HUES64 (cell line): ENCODE data around the gene RAD21L1.

Experiments used
- H3K27ac ChIP-seq: 2 replicates; pipeline ENCODE4 v1.7.0; 2013; ENCODE audit warnings: low read depth, low read length, inconsistent platforms
- H3K27me3 ChIP-seq: 2 replicates; pipeline ENCODE4 v1.6.1; 2013; ENCODE audit warnings: mild to moderate bottlenecking, low read length; ENCODE audit not compliant: insufficient read depth
- H3K36me3 ChIP-seq: 2 replicates; pipeline ENCODE4 v1.6.1; 2013; ENCODE audit warnings: mild to moderate bottlenecking, low read length; ENCODE audit not compliant: insufficient read depth
- H3K4me1 ChIP-seq: 2 replicates; pipeline ENCODE4 v1.6.1; 2013; ENCODE audit warnings: mild to moderate bottlenecking, low read length, moderate library complexity; ENCODE audit not compliant: insufficient read depth
- H3K4me3 ChIP-seq: 2 replicates; pipeline ENCODE4 v1.5.1; 2013; ENCODE audit warnings: mild to moderate bottlenecking, low read length, moderate library complexity
- H3K9ac ChIP-seq: 2 replicates; pipeline ENCODE4 v1.6.1; 2013; ENCODE audit warnings: mild to moderate bottlenecking, low read depth, low read length
- H3K9me3 ChIP-seq: 2 replicates; pipeline ENCODE4 v1.6.1; 2013; ENCODE audit warnings: low read depth, low read length; ENCODE audit not compliant: insufficient read depth
- WGBS: fragments of 150-250, 120-280 bp; methylation state at CpG from one replicate; pipeline ENCODE4 v1.1.7; 2013; ENCODE audit warnings: missing lambda C conversion rate; 5-methylcytosine and 5-hydroxymethylcytosine counted together

Gene RAD21L1

DNA sequence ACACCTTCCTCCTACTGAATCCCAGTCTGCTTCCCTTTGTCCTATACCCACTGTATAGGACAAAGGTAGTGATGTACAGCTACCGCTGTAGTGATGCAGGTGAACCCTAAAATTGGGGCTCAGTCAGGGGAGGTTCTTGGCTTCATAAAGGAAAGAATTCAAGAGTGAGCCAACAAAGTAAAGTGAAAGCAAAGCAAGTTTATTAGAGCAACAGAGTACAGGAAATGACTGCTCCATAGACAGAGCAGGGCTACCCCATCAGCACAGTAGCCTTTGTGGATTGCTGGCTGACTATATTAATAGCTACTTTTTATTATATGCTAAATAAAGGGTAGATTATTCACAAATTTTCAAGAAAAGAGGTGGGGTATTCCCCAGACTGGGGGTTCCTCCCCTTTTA lies 25.9 kb upstream of the RAD21L1 start:
- Histone ChIP-seq H3K27me3 (no peaks in the 10 kb centered on the region), H3K4me3 (no peak overlapping the region), H3K36me3 (no peaks in the 10 kb centered on the region), H3K4me1 (no peaks in the 10 kb centered on the region), H3K9me3 (no peaks in the 10 kb centered on the region), H3K27ac (no peak overlapping the region), H3K9ac (no peak overlapping the region)
- 97% methylated on average over 1 of the region's 1 CpG for WGBS

GRCh38 chr20:1202762-1203504 lies 22.9 kb upstream of the RAD21L1 start, which contains the start of gene C20orf202:
Gene C20orf202 (plus strand): TSS chr20:1203454. CDS start chr20:1203586, 132 bp downstream.
- Histone ChIP-seq H3K27ac (no peak within 1 kb of the TSS), H3K4me3 (no peak within 1 kb of the TSS), H3K4me1 (no peaks in the 10 kb centered on the region), H3K9me3 (no peaks in the 10 kb centered on the region), H3K27me3 (no peaks in the 10 kb centered on the region), H3K9ac (no peak within 1 kb of the TSS), H3K36me3 (no peaks in the 10 kb centered on the region)
- WGBS: 82% methylated on average over 3 of the region's 5 CpGs

DNA sequence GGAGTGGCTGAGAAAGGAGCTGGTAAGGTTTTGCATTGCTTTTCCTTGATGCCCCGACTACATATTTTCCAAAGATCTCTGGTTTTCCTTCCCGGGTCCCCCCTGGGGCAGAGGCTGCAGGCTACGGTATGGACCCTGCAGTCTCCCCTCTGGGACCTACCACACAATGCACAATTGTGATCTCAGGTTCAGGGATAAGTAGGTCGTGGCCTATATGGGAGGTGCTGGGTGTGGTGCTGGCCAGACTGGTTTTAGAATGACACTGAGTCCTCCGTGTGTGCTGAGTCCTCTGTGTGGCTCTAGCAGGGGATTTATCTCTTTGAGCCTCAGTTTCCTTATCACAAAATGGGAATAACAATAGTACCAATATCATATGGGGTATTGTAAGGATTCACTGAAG lies 22.2 kb upstream of the RAD21L1 start:
- no peaks in the 10 kb centered on the region for H3K27me3 ChIP-seq
- no peaks in the 10 kb centered on the region for H3K4me1 ChIP-seq
- no peak overlapping the region for H3K9ac ChIP-seq
- H3K36me3 ChIP-seq: no peaks in the 10 kb centered on the region
- H3K9me3 ChIP-seq: no peaks in the 10 kb centered on the region
- 86% methylated on average over 5 of the region's 5 CpGs for WGBS
- no peak overlapping the region for H3K27ac ChIP-seq
- no peak overlapping the region for H3K4me3 ChIP-seq

- Histone ChIP-seq H3K27ac (no peak overlapping the region), H3K4me1 (no peaks in the 10 kb centered on the region), H3K9me3 (no peaks in the 10 kb centered on the region), H3K27me3 (no peaks in the 10 kb centered on the region), H3K4me3 (no peak overlapping the region), H3K9ac (no peak overlapping the region), H3K36me3 (no peaks in the 10 kb centered on the region)
- WGBS: 87% methylated on average over 5 of the region's 5 CpGs
Observed at GRCh38 chr20:1204113-1204512, 21.7 kb upstream of the RAD21L1 start.

- Histone ChIP-seq H3K27me3 (no peaks in the 10 kb centered on the region), H3K4me3 (no peak overlapping the region), H3K4me1 (no peaks in the 10 kb centered on the region), H3K36me3 (no peaks in the 10 kb centered on the region), H3K27ac (no peak overlapping the region), H3K9me3 (no peaks in the 10 kb centered on the region), H3K9ac (no peak overlapping the region)
- 92% methylated on average over 2 of the region's 2 CpGs for WGBS
Observed at GRCh38 chr20:1204576-1204975, 21.3 kb upstream of the RAD21L1 start.

DNA sequence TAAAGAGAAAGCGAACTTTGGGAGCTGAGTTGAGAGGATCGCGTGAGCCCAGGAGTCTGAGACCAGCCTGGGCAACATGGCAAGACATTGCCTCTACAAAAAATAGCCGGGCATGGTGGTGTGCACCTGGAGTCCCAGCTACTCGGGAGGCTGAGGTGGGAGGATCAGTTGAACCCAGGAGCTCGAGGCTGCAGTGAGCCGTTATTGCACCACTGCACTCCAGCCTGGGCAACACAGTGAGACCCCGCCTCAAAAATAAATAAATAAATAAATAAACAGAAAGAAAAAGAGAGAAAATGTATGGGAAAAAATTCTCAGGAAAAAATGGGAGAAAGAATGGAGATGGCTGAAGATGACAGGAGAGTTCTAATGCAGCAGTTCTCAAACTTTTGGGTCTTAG lies 20.0 kb upstream of the RAD21L1 start:
- no peaks in the 10 kb centered on the region for H3K9me3 ChIP-seq
- H3K4me1 ChIP-seq: no peaks in the 10 kb centered on the region
- 94% methylated on average over 6 of the region's 8 CpGs for WGBS
- no peak overlapping the region for H3K27ac ChIP-seq
- H3K27me3 ChIP-seq: no peaks in the 10 kb centered on the region
- H3K4me3 ChIP-seq: no peak overlapping the region
- no peaks in the 10 kb centered on the region for H3K36me3 ChIP-seq
- no peak overlapping the region for H3K9ac ChIP-seq

DNA sequence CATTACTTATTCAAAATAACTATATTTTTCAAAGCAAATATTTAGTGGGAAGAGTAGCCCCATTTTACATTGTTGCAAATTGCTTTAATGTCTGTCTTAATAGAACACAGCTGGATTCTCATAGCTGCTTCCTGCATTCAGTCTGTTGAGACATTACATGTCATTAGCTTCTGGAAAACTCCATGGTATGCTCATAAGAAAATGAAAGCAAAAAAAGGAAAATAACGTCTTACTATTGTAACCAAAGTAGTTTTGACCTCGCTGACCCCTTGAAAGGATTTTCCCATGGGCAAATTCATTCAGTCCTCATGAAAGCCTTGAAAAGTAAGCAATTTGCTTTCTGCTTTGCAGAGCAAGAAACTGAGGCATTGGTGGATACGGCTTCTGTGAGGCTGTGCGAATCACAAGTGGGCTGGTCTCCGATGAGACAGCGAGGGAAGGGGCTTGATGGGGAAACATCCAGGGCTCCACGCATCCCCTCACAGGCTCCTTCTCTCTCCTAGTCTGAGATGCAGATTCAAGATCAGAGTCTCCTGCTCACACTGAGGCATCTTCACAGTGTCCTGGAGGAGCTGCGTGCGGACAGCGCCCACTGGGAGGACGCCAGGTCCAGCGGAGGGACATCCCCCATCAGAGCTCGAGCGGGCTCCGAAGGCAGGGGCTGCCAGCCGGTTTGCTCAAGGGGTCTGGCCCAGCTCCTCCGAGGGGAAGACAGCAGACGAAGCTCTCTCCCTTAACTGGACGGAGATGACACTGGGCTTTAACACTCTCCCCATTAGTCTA lies 19.3 kb upstream of the RAD21L1 start:
- Histone ChIP-seq H3K9me3 (no peaks in the 10 kb centered on the region), H3K27ac (no peak overlapping the region), H3K4me3 (no peak overlapping the region), H3K9ac (no peak overlapping the region), H3K27me3 (no peaks in the 10 kb centered on the region), H3K4me1 (no peaks in the 10 kb centered on the region), H3K36me3 (no peaks in the 10 kb centered on the region)
- WGBS: 91% methylated on average over 19 of the region's 19 CpGs

- WGBS: 89% methylated on average over 3 of the region's 3 CpGs
- H3K27me3 ChIP-seq: 0 out of 2 replicates have a peak, but pooled peaks cover 2% of the 10 kb centered on the region
- no peak overlapping the region for H3K4me3 ChIP-seq
- no peaks in the 10 kb centered on the region for H3K9me3 ChIP-seq
- no peak overlapping the region for H3K9ac ChIP-seq
- H3K36me3 ChIP-seq: no peaks in the 10 kb centered on the region
- H3K27ac ChIP-seq: no peak overlapping the region
- peaks cover 5% of the 10 kb centered on the region for H3K4me1 ChIP-seq
Observed at GRCh38 chr20:1207293-1207878, 18.5 kb upstream of the RAD21L1 start.

- no peak overlapping the region for H3K4me3 ChIP-seq
- peaks cover 9% of the 10 kb centered on the region for H3K4me1 ChIP-seq
- H3K36me3 ChIP-seq: no peaks in the 10 kb centered on the region
- H3K27ac ChIP-seq: no peak overlapping the region
- WGBS: 71% methylated on average over 4 of the region's 5 CpGs
- peaks cover 13% of the 10 kb centered on the region; the same call in 1 of the 2 replicates for H3K27me3 ChIP-seq
- no peak overlapping the region for H3K9ac ChIP-seq
- no peaks in the 10 kb centered on the region for H3K9me3 ChIP-seq
Observed at GRCh38 chr20:1209447-1210387, 16.1 kb upstream of the RAD21L1 start.

DNA sequence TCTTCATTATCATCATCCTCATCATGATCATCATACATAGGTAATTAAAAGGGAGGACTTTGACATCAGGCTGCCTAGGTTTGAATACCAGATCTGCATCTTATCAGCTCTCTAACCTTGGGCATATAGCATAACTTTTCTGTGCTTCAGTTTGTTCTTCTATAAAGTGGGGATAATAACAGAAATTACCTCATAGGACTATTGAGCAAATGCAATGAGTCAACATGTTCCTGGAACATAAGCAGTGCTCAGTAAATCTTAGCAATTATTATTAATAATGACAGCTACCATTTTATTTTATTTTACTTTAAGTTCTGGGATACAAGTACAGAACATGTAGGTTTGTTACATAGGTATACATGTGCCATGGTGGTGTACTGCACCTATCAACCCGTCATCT lies 15.3 kb upstream of the RAD21L1 start:
- no peak overlapping the region for H3K4me3 ChIP-seq
- H3K9ac ChIP-seq: no peak overlapping the region
- H3K27me3 ChIP-seq: peaks cover 13% of the 10 kb centered on the region; the same call in 1 of the 2 replicates
- H3K4me1 ChIP-seq: peaks cover 13% of the 10 kb centered on the region
- H3K36me3 ChIP-seq: no peaks in the 10 kb centered on the region
- WGBS: 96% methylated on average over 1 of the region's 1 CpG
- no peaks in the 10 kb centered on the region for H3K9me3 ChIP-seq
- H3K27ac ChIP-seq: no peak overlapping the region
